AG09319 (cell line): ENCODE data around the gene LAGE3.
"Not testable (repeated sequence)": the region's sequence is repeated elsewhere in the genome, so short reads cannot be mapped to it uniquely, and the experiment has no call there.

Source experiments
- DNase-seq: peaks from one replicate; pipeline ENCODE4 v3.0.0-alpha.2; 2010; ENCODE audit warnings: low read depth; ENCODE audit errors: extremely low read depth
- TF ChIP-seq, protein P1 (sequence below): IDR thresholded peaks from 2 replicates; pipeline ENCODE4 v1.5.1; 2011; ENCODE audit warnings: low read depth, mild to moderate bottlenecking, inconsistent platforms, low read length, moderate library complexity

Gene LAGE3

DNA sequence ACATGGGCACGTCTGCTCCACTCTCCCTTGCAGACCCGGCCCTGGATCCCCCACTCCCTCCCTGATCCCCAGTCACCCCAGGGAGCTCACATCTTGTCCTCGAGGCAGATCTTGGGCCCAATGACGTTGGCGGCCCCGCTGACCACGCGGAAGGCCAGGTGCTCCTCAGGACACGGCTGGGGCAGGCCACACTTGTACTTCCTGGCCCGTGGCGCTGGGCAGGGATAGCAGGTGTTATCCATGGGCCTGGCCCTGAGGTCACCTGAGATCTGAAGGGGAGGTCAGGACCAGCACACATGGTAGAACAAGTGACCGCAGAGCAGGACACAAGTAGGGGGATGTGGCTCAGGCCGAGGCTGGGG lies 29.3 kb upstream of the LAGE3 start:
- no peak for DNase-seq
- TF ChIP-seq, protein P1, sequence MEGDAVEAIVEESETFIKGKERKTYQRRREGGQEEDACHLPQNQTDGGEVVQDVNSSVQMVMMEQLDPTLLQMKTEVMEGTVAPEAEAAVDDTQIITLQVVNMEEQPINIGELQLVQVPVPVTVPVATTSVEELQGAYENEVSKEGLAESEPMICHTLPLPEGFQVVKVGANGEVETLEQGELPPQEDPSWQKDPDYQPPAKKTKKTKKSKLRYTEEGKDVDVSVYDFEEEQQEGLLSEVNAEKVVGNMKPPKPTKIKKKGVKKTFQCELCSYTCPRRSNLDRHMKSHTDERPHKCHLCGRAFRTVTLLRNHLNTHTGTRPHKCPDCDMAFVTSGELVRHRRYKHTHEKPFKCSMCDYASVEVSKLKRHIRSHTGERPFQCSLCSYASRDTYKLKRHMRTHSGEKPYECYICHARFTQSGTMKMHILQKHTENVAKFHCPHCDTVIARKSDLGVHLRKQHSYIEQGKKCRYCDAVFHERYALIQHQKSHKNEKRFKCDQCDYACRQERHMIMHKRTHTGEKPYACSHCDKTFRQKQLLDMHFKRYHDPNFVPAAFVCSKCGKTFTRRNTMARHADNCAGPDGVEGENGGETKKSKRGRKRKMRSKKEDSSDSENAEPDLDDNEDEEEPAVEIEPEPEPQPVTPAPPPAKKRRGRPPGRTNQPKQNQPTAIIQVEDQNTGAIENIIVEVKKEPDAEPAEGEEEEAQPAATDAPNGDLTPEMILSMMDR: no peak

DNA sequence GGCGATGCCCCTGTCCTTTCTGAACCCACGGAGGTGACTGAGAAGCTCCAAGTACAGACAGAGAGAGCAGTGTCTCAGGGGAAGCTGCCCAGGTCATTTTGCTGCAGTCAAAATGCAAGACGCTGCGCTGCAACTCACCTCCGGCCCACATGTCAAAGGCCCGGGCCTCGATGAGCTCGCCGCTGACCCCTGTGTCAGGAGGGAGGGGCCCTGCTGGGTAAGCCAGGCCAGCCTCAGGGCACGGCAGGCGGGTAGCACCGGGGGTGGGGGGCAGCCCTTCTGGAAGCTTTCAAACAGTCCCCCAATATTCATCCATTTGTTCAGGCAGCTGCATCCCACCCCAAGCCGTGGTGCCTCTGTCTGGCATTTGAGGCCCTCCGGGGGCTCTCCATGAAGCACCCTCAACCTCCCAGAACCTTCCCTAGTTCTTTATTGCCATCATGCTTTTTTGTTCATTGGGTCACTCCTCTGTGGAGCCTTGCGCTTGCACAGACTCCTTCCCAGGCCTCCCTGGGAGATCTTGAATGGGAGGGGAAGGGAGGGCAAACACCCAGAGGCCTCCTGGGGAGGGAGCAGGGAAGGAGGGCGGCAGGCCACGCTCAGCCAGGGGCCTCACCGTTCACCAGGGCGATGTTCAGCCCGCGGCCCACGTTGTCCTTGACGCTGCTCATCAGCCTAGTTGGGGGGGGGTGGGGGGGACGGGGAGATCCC lies 28.7 kb upstream of the LAGE3 start:
- TF ChIP-seq, protein P1: no peak
- DNase-seq: no peak

DNA sequence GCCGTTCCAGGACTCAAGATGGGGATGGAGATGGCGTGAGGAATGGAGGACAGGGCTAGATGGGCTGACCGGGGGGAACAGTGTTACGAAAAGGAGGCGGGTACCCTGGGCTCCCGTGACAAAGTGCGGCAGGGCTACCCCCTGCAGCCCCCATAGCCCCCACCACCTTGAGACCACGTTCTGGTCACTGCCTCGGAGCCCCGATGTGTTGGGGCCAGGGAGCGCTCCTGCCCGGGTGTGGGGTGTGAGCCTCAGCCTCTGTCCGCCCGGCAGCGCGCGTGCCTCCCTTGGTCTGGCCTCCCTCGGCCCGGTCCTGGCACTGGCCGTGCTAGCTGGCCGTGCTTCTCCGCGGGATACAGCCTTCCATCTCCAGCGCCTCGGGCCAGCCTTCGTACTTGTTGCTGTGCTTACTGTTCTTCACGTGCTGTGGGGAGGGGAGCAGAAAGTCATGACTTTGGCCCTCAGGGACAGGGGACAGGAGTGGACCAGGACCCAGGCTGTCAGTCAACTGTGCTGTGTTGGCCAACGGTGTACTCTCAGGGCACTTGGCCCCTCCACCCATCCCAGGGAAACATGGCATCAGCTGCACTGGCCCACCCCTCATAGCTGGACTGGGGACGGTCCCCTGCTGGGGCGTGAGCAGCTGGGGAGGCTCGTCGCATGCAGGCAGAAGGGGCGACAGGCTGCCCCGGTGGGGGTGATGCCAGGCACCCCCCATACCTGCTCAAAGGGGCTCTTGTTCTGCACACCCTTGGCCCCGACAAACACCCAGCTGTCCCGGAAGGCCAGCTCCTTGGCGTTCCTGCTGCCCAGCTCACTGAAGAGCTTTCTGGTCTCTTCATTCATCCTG lies 27.6 kb upstream of the LAGE3 start:
- DNase-seq: no peak

DNA sequence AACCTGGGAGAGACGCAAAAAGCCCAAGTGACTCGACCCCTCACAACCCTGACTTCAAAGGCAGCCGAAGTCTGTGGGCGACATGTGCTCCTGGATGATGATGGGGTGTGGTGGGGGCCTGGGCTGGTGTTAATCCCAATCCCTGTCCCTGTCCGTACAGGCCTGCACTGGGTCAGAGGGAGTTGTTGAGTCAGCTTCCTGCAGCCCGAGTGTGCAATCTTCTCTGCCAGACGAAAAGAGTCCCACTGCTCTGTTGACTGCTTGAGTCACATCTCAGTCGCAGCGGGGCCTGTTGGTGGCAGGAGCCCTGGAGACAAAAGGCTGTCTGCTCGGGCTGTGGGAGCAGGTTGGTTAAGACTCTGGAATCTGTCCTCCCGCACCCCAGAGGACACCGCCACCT lies 26.7 kb upstream of the LAGE3 start:
- DNase-seq: no peak
- TF ChIP-seq, protein P1: no peak

More for the DNA sequence above, 27.6 kb upstream of the LAGE3 start:
- TF ChIP-seq, protein P1: no peak

DNA sequence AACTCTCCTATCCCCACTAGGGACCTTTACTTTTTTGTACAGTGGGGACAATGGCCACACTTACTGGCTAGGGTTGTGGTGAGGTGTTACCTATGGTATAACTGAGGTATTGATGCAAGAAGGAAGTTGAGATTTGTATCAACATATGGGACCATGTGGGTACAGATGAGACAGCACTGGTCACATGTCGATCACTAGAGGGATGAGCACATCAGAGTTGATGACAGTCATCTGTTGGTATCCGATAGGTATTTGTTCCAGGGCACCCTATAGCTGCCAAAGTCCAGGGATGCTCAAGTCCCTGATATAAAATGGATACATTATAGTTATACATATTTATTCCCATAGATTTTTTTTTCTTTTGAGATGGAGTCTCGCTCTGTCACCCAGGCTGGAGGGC lies 23.9 kb upstream of the LAGE3 start:
- TF ChIP-seq, protein P1: no peak

DNA sequence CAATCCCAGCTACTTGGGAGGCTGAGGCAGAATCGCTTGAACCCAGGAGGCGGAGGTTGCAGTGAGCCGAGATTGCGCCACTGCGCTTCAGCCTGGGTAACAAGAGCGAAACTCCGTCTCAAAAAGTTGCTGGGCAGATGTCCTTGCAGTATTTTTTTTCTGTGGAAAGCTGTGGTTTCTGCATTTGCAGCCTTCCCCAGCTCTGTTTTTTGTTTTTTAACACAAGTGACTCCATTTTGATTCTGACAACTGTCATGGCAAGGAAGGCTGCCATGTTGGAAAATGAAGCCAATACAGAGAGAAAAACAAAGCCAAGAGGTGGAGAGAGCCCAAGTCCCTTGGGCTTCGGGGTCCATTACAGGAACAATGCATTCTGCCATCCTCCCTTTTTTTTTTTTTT lies 23.0 kb upstream of the LAGE3 start:
- TF ChIP-seq, protein P1: no peak
- no peak for DNase-seq

More for the DNA sequence above, 23.9 kb upstream of the LAGE3 start:
- DNase-seq: no peak

DNA sequence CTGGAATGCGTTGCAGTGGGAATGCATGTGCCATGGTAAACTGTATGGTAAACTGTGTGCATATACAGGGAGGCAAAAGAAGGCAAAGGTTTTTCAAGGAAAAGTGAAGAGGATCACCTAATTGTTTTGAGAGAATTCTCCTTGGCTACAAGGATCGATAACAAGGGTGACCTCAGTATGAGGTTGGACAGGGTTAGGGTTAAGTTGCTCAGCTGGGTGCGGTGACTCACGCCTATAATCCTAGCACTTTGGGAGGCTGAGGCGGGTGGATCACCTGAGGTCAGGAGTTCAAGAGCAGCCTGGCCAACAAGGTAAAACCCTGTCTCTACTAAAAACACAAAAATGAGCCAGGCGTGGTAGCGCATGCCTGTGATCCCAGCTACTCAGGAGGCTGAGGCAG lies 22.3 kb upstream of the LAGE3 start:
- not testable (repeated sequence) for DNase-seq

DNA sequence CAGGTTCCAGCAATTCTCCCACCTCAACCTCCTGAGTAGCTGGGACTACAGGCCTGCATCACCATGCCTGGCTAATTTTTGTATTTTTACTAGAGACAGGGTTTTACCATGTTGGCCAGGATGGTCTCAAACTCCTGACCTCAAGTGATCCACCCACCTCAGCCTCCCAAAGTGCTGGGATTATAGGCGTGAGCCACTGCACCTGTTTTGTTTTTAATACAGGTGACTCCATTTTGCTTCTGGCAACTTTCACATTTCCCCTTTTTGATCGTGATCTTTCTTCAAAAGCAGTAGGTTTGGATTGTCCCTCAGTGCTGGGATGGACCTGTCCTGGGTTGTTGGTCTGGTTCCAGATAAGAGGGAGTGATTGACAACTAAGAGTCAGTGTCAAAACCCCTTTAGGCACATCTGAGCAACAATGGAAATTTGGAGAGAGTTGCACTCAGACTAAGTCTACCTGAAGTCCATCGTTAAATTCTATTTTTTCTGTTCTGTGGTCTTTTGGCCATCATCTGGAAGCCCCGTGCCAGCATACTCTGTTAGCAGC lies 17.6 kb upstream of the LAGE3 start:
- not testable (repeated sequence) for DNase-seq
